GM19395 (cell line): ENCODE data around the gene FGF18.
"Not testable (repeated sequence)": the region's sequence is repeated elsewhere in the genome, so short reads cannot be mapped to it uniquely, and the experiment has no call there.

Source experiments
- ATAC-seq: cut with Tn5 transposase; IDR thresholded peaks from one replicate; pipeline ENCODE4 v1.9.1; 2021; ENCODE audit warnings: mild to moderate bottlenecking, moderate library complexity; ENCODE audit not compliant: unreplicated experiment

Gene FGF18, protein sequence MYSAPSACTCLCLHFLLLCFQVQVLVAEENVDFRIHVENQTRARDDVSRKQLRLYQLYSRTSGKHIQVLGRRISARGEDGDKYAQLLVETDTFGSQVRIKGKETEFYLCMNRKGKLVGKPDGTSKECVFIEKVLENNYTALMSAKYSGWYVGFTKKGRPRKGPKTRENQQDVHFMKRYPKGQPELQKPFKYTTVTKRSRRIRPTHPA

DNA sequence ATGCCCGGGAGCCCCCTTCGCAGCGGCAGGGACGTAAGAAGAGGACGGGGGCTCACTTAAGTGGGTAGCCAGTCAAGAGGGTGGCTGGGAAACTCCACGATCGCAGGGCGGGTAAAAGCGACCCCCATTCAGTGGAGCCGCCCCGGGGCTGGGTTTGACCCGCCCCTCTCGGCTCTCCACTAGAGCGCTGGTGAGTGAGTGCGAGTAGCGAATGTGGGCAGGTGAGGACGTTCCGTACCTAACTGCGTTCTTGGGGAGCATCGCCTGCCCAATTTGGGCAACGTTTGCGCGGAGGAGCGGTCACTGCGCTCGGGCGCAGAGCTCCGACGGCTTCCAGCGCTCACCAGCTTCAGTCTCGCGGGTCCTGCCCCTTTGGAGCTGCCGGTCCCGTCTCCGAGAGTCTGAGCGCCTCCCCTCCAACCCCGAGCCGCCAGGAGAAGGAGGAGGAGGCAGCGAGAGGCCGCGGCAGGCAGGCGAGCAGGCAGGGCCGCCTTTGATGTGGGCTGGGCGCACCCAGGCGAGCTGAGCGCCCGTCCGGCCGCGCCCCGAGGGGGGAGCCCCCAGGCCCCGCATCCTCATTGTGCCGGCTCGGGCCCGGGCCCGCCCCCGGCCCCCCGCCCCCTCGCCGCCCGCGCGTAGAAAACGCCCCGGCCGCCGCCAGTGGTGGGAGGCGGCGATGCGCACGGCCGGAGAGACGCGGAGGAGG is at the start of gene FGF18:
TSS of gene FGF18 (plus strand) at position 666 of the 706 bp plus-strand sequence. CDS start 553 bp downstream, outside the sequence.
- peak; percentile 44 for ATAC-seq

DNA sequence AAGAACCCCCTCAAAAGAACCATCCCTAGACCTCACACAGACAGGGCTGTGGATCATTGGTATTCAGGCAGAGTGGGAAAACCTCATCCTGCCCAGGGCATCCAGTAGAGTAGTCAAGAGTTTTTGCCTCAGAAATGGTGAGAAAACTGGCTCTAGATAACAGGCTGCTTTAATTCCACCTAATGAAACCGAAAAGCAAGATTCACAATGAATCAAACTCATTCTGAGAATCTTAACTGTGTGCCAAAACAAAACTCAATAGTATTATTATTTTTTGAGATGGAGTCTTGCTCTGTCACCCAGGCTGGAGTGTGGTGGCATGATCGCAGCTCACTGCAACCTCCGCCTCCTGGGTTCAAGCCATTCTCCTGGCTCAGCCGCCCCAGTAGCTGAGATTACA is 49.5 kb upstream of the FGF18 start:
- no peak for ATAC-seq

DNA sequence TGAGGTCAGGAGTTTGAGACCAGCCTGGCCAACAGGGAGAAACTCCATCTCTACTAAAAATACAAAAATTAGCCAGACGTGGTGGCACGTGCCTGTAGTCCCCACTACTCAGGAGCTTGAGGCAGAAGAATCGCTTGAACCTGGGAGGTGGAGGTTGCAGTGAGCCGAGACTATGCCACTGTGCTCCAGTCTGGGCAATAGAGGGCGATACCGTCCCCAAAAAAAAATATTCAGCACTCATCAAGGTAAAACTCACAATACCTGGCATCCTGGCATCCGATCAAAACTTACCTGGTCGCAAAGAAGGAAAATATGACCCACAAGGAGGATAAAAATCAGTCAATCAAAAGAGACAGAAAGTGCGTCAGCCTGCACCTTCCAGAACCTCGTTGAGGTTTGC is 48.6 kb upstream of the FGF18 start:
- not testable (repeated sequence) for ATAC-seq

DNA sequence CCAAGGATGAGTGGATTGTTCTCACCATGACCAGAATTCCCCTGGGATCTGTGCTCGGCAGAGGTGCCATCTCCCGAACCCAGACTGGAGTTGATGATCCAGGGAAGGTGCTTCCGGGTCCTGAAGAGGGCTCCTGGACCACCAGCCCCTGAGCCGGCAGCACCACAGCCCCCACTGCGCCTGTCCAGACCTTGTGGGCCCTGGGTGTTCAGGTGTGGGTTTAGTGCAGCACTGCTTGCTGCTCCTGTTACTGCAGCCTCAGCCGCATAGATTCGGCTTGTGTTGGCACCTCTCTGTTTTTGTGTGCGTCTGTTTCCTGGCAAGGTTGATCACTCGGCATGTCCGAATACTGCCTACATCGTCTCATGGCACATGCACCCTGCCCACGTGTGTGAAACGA is 48.1 kb upstream of the FGF18 start:
- ATAC-seq: no peak

DNA sequence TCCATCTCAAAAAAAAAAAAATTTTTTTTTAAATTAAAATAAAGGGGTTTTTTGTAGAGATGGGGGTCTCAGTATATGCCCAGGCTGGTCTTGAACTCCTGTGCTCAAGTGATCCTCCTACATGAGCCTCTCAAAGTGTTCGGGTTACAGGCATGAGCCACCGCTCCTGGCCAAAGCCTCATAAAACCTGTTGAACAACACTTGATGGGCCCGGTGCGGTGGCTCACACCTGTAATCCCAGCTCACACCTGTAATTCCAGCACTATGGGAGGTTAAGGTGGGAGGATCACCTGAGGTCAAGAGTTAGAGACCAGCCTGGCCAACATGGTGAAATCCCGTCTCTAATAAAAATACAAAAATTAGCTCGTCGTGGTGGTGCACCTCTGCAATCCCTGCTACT is 39.5 kb upstream of the FGF18 start:
- ATAC-seq: no peak

DNA sequence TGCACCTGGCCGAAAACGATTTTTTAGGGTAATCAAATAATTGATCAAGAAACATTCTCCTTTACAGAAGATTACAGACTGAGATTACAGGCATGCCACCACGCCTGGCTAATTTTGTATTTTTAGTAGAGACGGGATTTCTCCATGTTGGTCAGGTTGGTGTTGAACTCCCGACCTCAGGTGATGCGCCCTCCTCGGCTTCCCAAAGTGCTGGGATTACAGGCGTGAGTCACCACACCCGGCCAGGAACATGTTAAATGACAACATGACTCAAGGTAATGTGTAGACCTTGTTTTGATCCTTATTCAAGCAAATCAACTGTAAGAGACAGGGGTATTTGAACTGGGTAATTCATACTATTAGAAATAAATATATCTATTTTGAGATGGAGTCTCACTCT is 35.0 kb upstream of the FGF18 start:
- not testable (repeated sequence) for ATAC-seq

DNA sequence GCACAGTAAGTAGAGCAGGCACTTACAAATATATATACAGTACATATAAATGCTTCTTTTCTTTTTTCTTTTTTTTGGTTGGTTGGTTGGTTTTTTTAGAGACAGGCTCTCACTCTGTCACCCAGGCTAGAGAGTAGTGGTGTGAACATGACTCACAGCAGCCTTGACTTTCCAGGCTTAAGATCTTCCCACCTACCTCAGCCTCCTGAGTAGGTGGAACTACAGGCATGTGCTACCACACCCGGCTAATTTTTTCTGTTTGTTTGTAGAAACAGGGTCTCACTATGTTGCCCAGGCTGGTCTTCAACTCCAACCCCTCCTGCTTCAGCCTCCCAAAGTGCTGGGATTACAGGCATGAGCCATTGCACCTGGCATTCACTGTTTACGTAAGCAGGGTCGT is 34.4 kb upstream of the FGF18 start:
- ATAC-seq: not testable (repeated sequence)

DNA sequence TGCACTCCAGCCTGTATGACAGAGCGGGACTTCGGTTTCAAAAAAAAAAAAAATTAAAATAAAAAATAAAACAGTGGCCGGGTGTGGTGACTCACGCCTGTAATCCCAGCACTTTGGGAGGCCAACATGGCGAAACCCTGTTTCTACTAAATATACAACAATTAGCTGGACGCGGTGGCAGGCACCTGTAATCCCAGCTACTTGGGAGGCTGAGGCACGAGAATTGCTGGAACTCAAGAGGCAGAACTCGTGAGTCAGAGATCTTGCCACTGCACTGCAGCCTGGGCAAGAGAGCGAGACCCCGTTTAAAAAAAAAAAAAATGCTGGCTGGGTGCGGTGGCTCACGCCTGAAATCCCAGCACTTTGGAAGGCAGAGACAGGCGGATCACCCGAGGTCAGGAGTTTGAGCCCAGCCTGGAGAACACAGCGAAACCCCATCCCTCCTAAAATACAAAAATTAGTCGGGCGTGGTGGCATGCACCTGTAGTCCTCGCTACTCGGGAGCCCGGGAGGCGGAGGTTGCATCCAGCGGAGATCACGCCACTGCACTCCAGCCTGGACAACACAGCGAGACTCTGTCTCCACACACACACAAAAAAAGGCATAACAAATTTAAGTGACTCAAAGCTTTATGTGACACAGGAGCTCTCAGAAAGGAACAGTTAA is 33.3 kb upstream of the FGF18 start:
- no peak for ATAC-seq

DNA sequence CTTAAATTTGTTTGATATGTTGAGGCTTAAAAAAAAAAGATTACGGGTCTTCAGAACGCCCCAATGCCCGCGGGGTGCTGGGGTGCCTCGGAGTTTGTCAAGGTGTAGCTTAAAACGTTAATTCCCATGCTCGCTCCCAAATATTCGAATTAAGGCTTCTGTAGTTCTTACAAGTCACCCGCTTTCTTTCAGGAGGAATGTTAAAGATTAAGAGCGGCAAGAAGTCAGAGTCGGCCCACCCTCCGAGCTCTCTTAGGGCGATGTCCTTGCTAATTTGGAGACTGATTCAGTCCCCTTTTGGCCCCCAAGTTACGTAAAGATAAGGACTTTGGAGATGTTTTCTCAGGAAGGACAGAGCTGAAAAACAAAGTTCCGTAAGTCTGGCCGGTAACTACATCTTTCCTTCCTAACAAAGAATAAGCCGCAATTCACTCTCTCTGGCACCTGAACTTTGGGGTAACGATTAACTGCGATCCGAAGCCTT is 32.5 kb upstream of the FGF18 start:
- ATAC-seq: peak; percentile 7

DNA sequence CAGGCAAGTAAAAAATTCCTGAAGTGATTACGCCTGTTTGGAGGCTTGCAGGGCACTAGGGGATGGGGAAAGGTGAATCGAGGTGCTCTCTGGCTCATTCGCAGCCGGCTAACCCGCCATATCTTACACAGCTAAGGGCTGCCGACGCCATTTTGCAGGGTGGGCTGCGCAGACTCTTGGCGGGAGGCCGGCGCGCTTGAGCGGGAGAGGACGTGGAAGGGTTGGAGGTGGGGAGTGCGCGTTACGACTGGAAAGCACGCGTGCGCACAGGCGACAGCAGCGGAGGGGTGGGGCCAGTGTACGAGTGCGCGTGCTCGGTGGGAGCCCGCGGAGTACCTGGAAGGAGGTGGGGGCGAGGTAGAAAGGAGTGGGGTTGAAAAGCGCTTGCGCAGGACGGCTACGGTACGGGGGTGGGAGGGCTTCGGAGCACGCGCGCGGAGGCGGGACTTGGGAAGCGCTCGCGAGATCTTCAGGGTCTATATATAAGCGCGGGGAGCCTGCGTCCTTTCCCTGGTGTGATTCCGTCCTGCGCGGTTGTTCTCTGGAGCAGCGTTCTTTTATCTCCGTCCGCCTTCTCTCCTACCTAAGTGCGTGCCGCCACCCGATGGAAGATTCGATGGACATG is 32.0 kb upstream of the FGF18 start, which contains the start of gene NPM1:
TSS of gene NPM1 (plus strand) at position 505 of the 625 bp plus-strand sequence. CDS start at position 605, 100 bp downstream.
- ATAC-seq: peak; percentile 80

DNA sequence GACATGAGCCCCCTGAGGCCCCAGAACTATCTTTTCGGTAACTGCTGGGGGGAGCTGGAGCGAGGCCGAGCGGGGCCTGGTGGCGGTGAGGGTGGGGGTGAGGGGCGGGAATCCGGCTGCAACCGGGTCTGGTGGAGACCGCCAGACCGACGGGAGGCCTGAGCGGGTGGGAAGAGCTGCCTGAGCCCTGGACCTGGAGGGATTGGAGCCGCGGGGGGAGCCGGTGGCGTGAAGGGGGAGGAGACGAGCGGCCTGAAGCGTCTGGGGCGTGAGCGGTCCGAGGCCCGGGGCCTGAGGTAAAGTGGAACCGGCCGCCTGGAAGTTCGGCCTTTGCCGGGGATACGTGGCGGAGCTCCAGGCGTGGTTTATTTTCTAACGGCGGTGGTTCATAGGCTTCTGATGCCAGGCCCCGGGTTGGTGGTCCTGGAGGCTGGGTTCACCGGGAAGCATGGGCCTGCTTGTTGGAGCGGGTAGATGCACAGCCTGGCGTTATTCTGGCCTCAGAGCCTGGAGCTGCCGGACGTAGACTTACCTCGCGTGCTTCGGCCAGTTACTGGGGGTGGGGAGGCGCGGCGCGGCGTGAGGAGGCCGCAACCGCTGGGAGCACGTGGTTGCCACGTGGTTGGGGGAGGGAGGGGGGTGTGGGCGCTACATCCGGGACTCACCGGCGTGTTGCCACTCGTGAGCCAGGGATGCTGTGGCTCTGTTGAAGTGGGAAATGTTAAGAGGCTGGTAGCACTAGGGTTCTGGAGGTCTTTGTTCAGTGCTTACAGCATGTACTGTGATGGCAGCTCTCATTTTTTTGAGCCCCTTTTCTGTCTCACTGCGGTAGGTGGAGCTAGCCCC is 31.3 kb upstream of the FGF18 start:
- peak; percentile 43 for ATAC-seq

DNA sequence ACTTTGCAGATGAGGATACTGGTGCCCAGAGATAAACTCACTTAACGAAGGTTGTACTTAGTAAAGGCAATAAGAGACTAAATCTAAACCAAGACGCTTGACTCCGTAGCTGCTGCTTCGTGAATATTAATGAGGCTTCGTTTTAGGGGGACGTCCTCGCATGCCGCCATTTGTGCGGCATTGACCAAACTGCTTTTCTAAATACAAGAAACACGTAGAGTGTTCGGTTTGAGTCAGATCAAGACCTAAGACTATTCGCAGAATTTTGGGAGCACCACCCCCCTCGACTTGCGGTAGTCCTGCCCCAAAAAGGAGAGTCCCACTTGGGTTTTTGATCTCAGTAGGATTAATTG is 30.7 kb upstream of the FGF18 start:
- peak; percentile 4 for ATAC-seq

DNA sequence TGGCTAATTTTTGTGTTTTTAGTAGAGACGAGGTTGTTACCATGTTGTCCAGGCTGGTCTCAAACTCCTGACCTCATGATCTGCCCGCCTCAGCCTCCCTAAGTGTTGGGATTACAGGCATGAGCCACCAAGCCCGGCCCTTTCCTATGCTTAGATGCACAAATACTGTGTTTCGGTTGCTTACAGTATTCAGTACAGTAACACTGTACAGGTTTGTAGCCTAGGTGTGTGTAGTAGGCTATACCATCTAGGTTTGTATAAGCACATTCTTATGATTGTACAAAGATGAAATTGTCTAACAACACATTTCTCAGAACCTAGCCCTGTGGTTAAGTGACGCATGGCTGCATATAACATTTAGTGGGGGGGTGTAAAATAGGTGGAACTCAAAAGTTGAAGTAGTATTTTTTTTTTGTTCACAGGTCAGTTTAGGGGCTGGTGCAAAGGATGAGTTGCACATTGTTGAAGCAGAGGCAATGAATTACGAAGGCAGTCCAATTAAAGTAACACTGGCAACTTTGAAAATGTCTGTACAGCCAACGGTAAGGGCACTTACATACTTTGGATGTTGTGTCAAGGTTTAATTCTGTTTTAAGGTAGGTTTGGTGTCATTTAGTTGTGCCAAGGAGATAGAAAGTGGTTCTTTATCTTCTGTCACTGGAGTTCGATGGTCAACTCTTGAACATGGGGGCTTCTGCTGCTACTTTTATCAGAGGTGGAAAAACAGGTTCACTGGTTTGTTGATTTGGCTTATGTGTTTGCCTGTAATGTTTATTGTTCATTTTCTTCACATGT is 28.4 kb upstream of the FGF18 start:
- no peak for ATAC-seq

DNA sequence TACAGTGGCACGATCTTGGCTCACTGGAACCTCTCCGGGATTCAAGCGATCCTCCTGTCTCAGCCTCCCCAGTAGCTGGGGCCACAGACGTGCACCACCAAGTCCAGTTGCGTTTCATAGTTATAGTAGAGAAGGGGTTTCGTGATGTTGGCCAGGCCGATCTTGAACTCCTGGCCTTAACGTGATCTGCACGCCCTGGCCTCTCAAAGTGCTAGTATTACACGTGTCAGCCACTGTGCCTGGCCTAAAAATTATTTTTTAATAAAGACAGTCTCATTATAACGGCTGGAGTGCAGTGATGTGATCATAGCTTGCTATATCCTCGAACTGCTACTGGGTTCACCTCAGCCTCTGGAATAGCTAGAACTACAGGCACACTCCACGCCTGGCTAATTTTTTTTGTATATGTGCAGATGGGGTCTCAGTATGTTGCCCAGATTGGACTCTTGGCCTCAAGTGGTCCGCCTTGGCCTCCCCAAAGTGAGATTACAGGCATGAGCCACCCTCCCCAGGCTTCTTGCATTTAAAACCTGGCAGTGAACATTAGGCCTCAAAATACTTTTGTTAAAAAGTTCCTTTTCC is 27.4 kb upstream of the FGF18 start:
- ATAC-seq: no peak

DNA sequence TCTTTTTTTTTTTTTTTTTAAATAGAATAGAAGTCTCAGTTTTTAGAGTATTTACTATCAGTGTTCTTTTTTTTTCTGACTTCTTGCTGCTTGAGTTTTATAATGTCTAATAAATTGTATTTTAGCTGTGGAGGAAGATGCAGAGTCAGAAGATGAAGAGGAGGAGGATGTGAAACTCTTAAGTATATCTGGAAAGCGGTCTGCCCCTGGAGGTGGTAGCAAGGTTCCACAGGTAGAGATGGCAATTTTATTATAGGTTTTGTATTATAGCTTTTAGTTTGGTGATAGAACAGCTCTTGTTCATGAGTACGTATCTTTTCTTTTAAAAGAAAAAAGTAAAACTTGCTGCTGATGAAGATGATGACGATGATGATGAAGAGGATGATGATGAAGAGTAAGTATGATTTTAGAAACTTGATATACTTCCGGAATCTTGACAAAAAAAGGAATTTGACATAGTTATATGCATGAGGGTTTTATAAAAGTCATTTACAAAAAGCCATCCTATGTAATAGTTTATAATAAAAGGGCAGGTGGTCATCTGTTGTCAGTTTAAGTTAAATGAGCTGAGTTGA is 26.8 kb upstream of the FGF18 start:
- no peak for ATAC-seq

DNA sequence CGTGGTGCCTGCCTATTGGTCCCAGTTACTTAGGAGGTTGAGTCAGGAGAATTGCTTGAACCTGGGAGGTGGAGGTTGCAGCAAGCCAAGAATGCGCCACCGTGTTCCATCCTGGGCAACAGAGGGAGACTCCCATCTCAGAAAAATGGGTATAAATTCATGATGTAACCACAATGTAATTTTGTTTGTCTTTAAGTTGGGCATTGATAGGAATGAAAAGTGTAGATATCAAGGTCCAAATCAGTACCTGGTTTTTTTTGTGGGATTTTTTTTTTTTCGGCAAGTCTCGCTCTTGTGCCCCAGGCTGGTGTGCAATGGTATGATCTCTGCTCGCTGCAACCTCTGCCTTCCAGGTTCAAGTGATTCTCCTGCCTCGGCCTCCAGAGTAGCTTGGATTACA is 24.4 kb upstream of the FGF18 start:
- no peak for ATAC-seq

DNA sequence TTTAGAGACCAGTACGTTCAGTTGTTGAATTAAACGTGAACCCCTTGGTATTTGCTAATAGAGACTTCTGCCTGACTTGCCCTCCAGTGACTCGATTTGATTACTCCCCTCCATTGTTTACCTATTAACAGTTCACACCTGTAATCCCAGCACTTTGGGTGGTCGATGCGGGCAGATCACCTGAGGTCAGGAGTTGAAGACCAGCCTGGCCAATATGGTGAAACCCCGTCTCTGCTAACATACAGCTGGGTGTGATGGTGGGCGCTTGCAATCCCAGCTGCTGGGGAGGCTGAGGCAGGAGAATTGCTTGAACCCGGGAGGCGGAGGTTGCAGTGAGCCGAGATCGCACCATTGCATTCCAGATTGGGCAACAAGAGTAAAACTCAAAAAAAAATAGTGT is 22.9 kb upstream of the FGF18 start:
- not testable (repeated sequence) for ATAC-seq

DNA sequence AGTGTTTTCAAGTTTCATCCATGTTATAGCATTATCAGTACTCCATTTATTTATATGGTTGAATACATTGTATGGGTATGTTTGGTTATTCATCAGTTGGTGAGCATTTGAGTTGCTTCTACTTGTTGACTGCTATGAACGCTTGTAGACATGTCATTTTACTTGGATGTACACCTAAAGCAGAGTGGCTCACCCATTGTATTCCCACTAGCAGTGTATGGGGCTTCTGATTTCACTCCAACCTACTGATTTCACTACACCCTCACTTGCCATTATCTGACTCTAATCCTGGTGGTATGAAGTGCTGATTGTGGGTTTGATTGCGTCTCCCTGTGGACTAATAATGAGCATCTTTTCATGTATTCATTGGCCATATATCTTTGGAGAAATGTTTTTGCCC is 22.3 kb upstream of the FGF18 start:
- no peak for ATAC-seq

DNA sequence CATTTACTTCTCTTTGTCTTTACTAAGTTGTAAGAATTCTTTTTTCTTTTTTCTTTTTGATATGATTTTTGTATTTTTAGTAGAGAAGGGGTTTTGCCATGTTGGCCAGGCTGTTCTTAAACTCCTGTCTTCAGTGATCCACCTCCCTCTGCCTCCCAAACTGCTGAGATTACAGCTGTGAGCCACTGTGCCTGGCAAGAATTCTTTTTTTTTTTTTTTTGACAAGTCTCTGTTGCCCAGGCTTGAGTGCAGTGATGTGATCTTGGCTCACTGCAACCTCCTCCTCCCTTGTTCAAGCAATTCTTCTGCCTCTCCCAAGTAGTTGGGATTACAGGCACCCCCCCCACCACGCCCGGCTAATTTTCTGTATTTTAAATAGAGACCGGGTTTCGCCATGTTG is 21.8 kb upstream of the FGF18 start:
- no peak for ATAC-seq
